Activated CD4-positive, alpha-beta memory T cell treated with anti-CD3 and anti-CD28 coated beads, Interleukin-2, amount 10 ng/mL, durations not matched to agents 7 days and 5 days (primary cell): ENCODE measurements around the gene WNT2B. TPM values are rescaled to one million over a fixed set of nuclear protein-coding genes. Genes with fewer than 3 reads are reported as not detected.
"Not testable (repeated sequence)": the region's sequence is repeated elsewhere in the genome, so short reads cannot be mapped to it uniquely, and the experiment has no call there.

Experiments used
- CTCF ChIA-PET: fragments of 350-600 bp; sonication (Branson Sonifier 250); formaldehyde crosslinking; loops from one replicate; lab custom pipeline; 2021; ENCODE audit warnings: antibody characterized with exemption, inconsistent platforms; lab: Charles Lee
- POLR2A ChIA-PET: fragments of 350-600 bp; sonication (Branson Sonifier 250); formaldehyde crosslinking; loops from one replicate; lab custom pipeline; 2021; ENCODE audit warnings: antibody characterized with exemption; lab: Charles Lee
- DNase-seq: peaks from one replicate; pipeline ENCODE4 v3.0.0-alpha.2; 2020
- H3K27ac Mint-ChIP-seq: one replicate; pipeline ENCODE4 v1.8.0; 2021; ENCODE audit warnings: mild to moderate bottlenecking, mixed read lengths
- H3K27me3 Mint-ChIP-seq: one replicate; pipeline ENCODE4 v1.8.0; 2021; ENCODE audit warnings: mixed read lengths
- H3K36me3 Mint-ChIP-seq: one replicate; pipeline ENCODE4 v1.8.0; 2021; ENCODE audit warnings: low read depth, mixed read lengths
- H3K4me1 Mint-ChIP-seq: one replicate; pipeline ENCODE4 v1.8.0; 2021; ENCODE audit warnings: mixed read lengths
- H3K4me3 Mint-ChIP-seq: one replicate; pipeline ENCODE4 v1.8.0; 2021; ENCODE audit warnings: mild to moderate bottlenecking, mixed read lengths
- H3K9me3 Mint-ChIP-seq: one replicate; pipeline ENCODE4 v1.8.0; 2021; ENCODE audit warnings: mixed read lengths
- total RNA-seq, 2 experiments: library from RNA; stranded (reverse); gene quantifications; one replicate each; pipeline ENCODE4 v1.2.3, GENCODE V29; 2021

Gene WNT2B
- total RNA-seq, 2 experiments from 2014 or later: 0.08 to 0.15 TPM

- CTCF ChIA-PET: interaction anchor here (0.6 kb wide), 1 partner anchor 72 kb away, joined by 3 read pairs; no protein-coding TSS in a partner anchor
- DNase-seq, POLR2A ChIA-PET, H3K4me3 Mint-ChIP-seq, H3K9me3 Mint-ChIP-seq, H3K27ac Mint-ChIP-seq, H3K4me1 Mint-ChIP-seq, H3K36me3 Mint-ChIP-seq: not testable (repeated sequence)
- H3K27me3 Mint-ChIP-seq: peaks cover 18% of the 10 kb centered on the region
Measured at GRCh38 chr1:112486063-112486462, 22.7 kb upstream of the WNT2B start.

- H3K4me3 Mint-ChIP-seq, H3K9me3 Mint-ChIP-seq, H3K4me1 Mint-ChIP-seq, POLR2A ChIA-PET, H3K36me3 Mint-ChIP-seq, H3K27ac Mint-ChIP-seq, CTCF ChIA-PET, DNase-seq: not testable (repeated sequence)
- H3K27me3 Mint-ChIP-seq: peaks cover 15% of the 10 kb centered on the region
Measured at GRCh38 chr1:112487686-112488085, 21.1 kb upstream of the WNT2B start.

- H3K27me3 Mint-ChIP-seq: peaks cover 17% of the 10 kb centered on the region
- H3K4me3 Mint-ChIP-seq: no peak overlapping the region
- no peaks in the 10 kb centered on the region for H3K9me3 Mint-ChIP-seq
- no peaks in the 10 kb centered on the region for H3K4me1 Mint-ChIP-seq
- no peaks in the 10 kb centered on the region for H3K36me3 Mint-ChIP-seq
- no peak for DNase-seq
- ChIA-PET POLR2A (no interaction called here), CTCF (no interaction called here)
- H3K27ac Mint-ChIP-seq: no peak overlapping the region
Measured at GRCh38 chr1:112488141-112488540, 20.6 kb upstream of the WNT2B start.

DNA sequence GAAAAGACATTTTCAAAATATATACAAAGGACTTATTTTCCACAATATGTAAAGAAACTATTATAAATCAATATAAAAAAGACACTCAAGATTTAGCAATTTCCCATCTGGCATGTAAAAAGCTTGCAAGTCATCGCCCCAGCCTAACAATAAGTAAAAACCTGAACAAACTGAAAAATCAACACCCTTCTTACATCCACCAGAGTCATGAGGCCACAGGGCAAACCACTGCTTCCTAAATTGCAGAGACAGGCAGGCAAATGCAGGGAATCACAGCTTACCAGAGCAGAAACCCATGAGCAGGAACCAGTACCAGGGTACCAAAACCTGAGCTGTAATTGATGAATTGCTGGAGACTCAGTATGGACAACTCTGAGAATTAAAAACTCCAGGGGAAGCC, 16.7 kb upstream of the WNT2B start:
- H3K4me1 Mint-ChIP-seq: peaks cover 5% of the 10 kb centered on the region
- H3K27ac Mint-ChIP-seq: no peak overlapping the region
- no peaks in the 10 kb centered on the region for H3K36me3 Mint-ChIP-seq
- H3K4me3 Mint-ChIP-seq: no peak overlapping the region
- no peaks in the 10 kb centered on the region for H3K9me3 Mint-ChIP-seq
- H3K27me3 Mint-ChIP-seq: peaks cover 23% of the 10 kb centered on the region
- ChIA-PET CTCF (interaction anchor here (1.3 kb wide), 1 partner anchor 10 kb away, joined by 9 read pairs; no protein-coding TSS in a partner anchor), POLR2A (no interaction called here)
- no peak for DNase-seq

- no peak for DNase-seq
- CTCF ChIA-PET: interaction anchor here (1.3 kb wide), 1 partner anchor 9 kb away, joined by 9 read pairs; no protein-coding TSS in a partner anchor
- H3K27ac Mint-ChIP-seq: no peak overlapping the region
- H3K27me3 Mint-ChIP-seq: peaks cover 26% of the 10 kb centered on the region
- no peaks in the 10 kb centered on the region for H3K9me3 Mint-ChIP-seq
- no peak overlapping the region for H3K4me3 Mint-ChIP-seq
- H3K36me3 Mint-ChIP-seq: no peaks in the 10 kb centered on the region
- POLR2A ChIA-PET: no interaction called here
- peaks cover 5% of the 10 kb centered on the region for H3K4me1 Mint-ChIP-seq
Measured at GRCh38 chr1:112493351-112493750, 15.4 kb upstream of the WNT2B start.

- DNase-seq: no peak
- POLR2A ChIA-PET: no interaction called here
- Mint-ChIP-seq H3K9me3 (no peaks in the 10 kb centered on the region), H3K27ac (no peak overlapping the region), H3K4me3 (no peak overlapping the region), H3K36me3 (no peaks in the 10 kb centered on the region), H3K27me3 (peaks cover 43% of the 10 kb centered on the region), H3K4me1 (peaks cover 5% of the 10 kb centered on the region)
- CTCF ChIA-PET: interaction anchor here (1.2 kb wide), 1 partner anchor 212 kb away, joined by 3 read pairs; no protein-coding TSS in a partner anchor
Measured at GRCh38 chr1:112496290-112496689, 12.5 kb upstream of the WNT2B start.

- ChIA-PET CTCF (interaction anchor here (0.7 to 3.8 kb wide), 21 partner anchors 9 to 213 kb away, joined by 3 to 96 read pairs (median 6); partner anchors contain the start of genes MOV10, PPM1J and ST7L), POLR2A (interaction anchor here (1.0 to 1.5 kb wide), 3 partner anchors 112 to 173 kb away, joined by 3 to 13 read pairs (median 5); partner anchors contain the start of genes MOV10 and ST7L)
- no peaks in the 10 kb centered on the region for H3K36me3 Mint-ChIP-seq
- peak; percentile 58 for DNase-seq
- H3K9me3 Mint-ChIP-seq: no peaks in the 10 kb centered on the region
- H3K4me1 Mint-ChIP-seq: peaks cover 7% of the 10 kb centered on the region
- H3K27me3 Mint-ChIP-seq: peaks cover 58% of the 10 kb centered on the region
- H3K27ac Mint-ChIP-seq: no peak overlapping the region
- peak overlapping the region; percentile 40 for H3K4me3 Mint-ChIP-seq
Measured at GRCh38 chr1:112501810-112502641, 6.7 kb upstream of the WNT2B start.

DNA sequence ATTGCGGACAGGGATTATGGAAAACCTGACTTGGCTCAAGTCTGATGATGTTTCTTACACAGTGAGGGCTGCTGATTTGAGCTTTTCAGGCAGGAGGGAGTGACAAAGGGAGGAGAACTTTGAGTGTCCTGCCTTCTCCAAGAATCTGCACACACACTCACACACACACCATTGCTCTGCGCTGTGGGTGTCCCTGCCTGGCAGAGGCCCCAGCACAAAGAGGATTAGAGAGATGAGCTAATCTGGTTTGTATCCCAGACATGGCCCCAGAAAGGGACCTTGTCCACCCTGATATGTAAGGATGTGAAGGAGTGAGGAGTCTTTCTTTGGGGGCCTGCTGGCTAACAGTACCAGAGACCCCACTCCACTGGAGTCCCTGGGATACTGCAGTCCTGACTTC, 5.9 kb upstream of the WNT2B start:
- ChIA-PET POLR2A (interaction anchor here (1.4 to 1.5 kb wide), 2 partner anchors 115 to 172 kb away, joined by 5 to 13 read pairs; partner anchors contain the start of genes MOV10 and ST7L), CTCF (interaction anchor here (1.5 to 3.8 kb wide), 5 partner anchors 112 to 205 kb away, joined by 6 to 96 read pairs (median 15); partner anchors contain the start of genes MOV10 and ST7L)
- Mint-ChIP-seq H3K4me1 (peaks cover 12% of the 10 kb centered on the region), H3K27ac (no peak overlapping the region), H3K4me3 (no peak overlapping the region), H3K9me3 (no peaks in the 10 kb centered on the region), H3K27me3 (peaks cover 62% of the 10 kb centered on the region), H3K36me3 (no peaks in the 10 kb centered on the region)
- no peak for DNase-seq

- no peak overlapping the region for H3K27ac Mint-ChIP-seq
- no peaks in the 10 kb centered on the region for H3K9me3 Mint-ChIP-seq
- CTCF ChIA-PET: interaction anchor here (1.0 kb wide), 1 partner anchor 110 kb away, joined by 3 read pairs; no protein-coding TSS in a partner anchor
- H3K4me3 Mint-ChIP-seq: no peak overlapping the region
- H3K36me3 Mint-ChIP-seq: no peaks in the 10 kb centered on the region
- POLR2A ChIA-PET: no interaction called here
- peaks cover 15% of the 10 kb centered on the region for H3K4me1 Mint-ChIP-seq
- peaks cover 63% of the 10 kb centered on the region for H3K27me3 Mint-ChIP-seq
- DNase-seq: no peak
Measured at GRCh38 chr1:112504001-112504660, 4.6 kb upstream of the WNT2B start.

- no peak for DNase-seq
- no peaks in the 10 kb centered on the region for H3K9me3 Mint-ChIP-seq
- ChIA-PET CTCF (interaction anchor here (1.0 kb wide), 1 partner anchor 109 kb away, joined by 3 read pairs; no protein-coding TSS in a partner anchor), POLR2A (interaction anchor here (0.7 to 0.9 kb wide), 2 partner anchors 10 to 13 kb away, joined by 3 read pairs; no protein-coding TSS in a partner anchor)
- H3K4me3 Mint-ChIP-seq: no peak overlapping the region
- peaks cover 62% of the 10 kb centered on the region for H3K27me3 Mint-ChIP-seq
- no peaks in the 10 kb centered on the region for H3K36me3 Mint-ChIP-seq
- no peak overlapping the region for H3K27ac Mint-ChIP-seq
- H3K4me1 Mint-ChIP-seq: peaks cover 15% of the 10 kb centered on the region
Measured at GRCh38 chr1:112504661-112505399, 3.9 kb upstream of the WNT2B start.

DNA sequence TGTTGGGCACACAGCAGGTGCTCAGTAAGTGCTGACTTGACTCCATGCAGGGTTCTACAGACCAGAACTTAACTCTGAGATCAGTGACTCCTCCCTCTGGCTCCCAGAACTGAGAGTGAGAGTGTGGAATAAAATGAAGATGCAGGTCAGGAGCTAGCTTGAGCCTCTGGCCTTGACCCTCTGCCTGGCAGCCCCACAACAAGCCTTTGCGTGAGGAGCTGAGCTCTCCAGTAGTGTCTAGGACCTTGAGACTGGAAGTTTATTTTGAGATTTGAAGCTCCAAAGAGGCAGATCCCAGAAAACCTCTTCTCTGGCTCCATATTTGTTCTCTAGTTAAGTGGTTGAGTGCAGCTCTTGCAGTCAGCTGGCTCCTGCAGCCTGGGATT, 3.4 kb upstream of the WNT2B start:
- H3K27ac Mint-ChIP-seq: no peak overlapping the region
- POLR2A ChIA-PET: interaction anchor here (0.7 to 0.9 kb wide), 2 partner anchors 9 to 12 kb away, joined by 3 read pairs; no protein-coding TSS in a partner anchor
- DNase-seq: no peak
- no peaks in the 10 kb centered on the region for H3K9me3 Mint-ChIP-seq
- no peak overlapping the region for H3K4me3 Mint-ChIP-seq
- no peaks in the 10 kb centered on the region for H3K36me3 Mint-ChIP-seq
- CTCF ChIA-PET: no interaction called here
- H3K4me1 Mint-ChIP-seq: peaks cover 16% of the 10 kb centered on the region
- peaks cover 65% of the 10 kb centered on the region for H3K27me3 Mint-ChIP-seq

DNA sequence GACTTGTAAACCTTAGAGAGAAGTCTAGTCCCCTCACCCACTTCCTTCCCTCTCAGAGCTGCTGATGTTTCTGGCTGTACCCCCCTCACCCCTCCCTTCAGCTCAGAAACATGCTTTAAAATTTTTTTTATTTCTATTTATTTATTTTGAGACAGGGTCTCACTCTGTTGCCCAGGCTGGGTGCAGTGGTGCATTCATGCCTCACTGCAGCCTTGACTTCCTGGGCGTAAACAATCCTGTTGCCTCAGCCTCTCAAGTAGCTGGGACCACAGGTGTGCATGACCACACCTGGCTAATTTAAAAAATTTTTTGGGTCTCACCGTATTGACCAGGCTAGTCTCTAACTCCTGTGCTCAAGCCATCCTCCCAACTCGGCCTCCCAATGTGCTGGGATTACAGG, 2.9 kb upstream of the WNT2B start:
- no peaks in the 10 kb centered on the region for H3K36me3 Mint-ChIP-seq
- H3K27ac Mint-ChIP-seq: no peak overlapping the region
- peaks cover 69% of the 10 kb centered on the region for H3K27me3 Mint-ChIP-seq
- POLR2A ChIA-PET: interaction anchor here (0.9 kb wide), 1 partner anchor 9 kb away, joined by 3 read pairs; no protein-coding TSS in a partner anchor
- CTCF ChIA-PET: no interaction called here
- no peak for DNase-seq
- peaks cover 16% of the 10 kb centered on the region for H3K4me1 Mint-ChIP-seq
- no peaks in the 10 kb centered on the region for H3K9me3 Mint-ChIP-seq
- H3K4me3 Mint-ChIP-seq: no peak overlapping the region
